Gastrocnemius medialis (tissue), 4 donors: ENCODE data around the gene DHRS3. TPM values are rescaled to one million over a fixed set of nuclear protein-coding genes. Genes with fewer than 3 reads are reported as not detected.
"Not testable (repeated sequence)": the region's sequence is repeated elsewhere in the genome, so short reads cannot be mapped to it uniquely, and the experiment has no call there.

Source experiments
- ATAC-seq, 2 donors: fragments of 150-250 bp; one replicate each; pipeline ENCODE4 v1.9.1; 2016
- DNase-seq, 2 donors: peaks; one replicate each; pipeline ENCODE4 v3.0.0-alpha.2; 2019
- H3K27ac ChIP-seq, 4 donors: fragments of 200-600 bp; sonication (generic); 1 replicate in 1 of 4; 2 replicates in 3 of 4; pipeline ENCODE4 v1.5.1; 2016 to 2018; ENCODE audit warnings: mild to moderate bottlenecking in 2 of 4, moderate library complexity in 1 of 4
- H3K27me3 ChIP-seq, 3 donors: fragments of 200-600 bp; sonication (generic) in 2 of 3; 1 replicate in 1 of 3; 2 replicates in 2 of 3; pipeline versions ENCODE4 v1.5.1 to v1.6.0; 2016 to 2019; ENCODE audit warnings: mild to moderate bottlenecking in 1 of 3, moderate library complexity in 1 of 3
- H3K36me3 ChIP-seq, 2 donors: fragments of 200-600 bp; sonication (generic) in 1 of 2; one replicate each; pipeline ENCODE4 v1.5.1; 2017 to 2018
- H3K4me1 ChIP-seq, 2 donors: fragments of 200-600 bp; sonication (generic) in 1 of 2; one replicate each; pipeline ENCODE4 v1.5.1; 2016 to 2017; ENCODE audit warnings: mild to moderate bottlenecking in 2 of 2
- H3K4me3 ChIP-seq, 4 donors: fragments of 200-600 bp; sonication (generic) in 3 of 4; 1 replicate in 1 of 4; 2 replicates in 3 of 4; pipeline ENCODE4 v1.5.1; 2016 to 2019; ENCODE audit warnings: mild to moderate bottlenecking in 2 of 4
- H3K9me3 ChIP-seq, 3 donors: fragments of 200-600 bp; sonication (generic) in 2 of 3; 1 replicate in 1 of 3; 2 replicates in 2 of 3; pipeline ENCODE4 v1.5.1; 2016 to 2019
- CTCF ChIP-seq, 5 experiments: fragments of 450-650 bp in 3 of 5; fragments of 200-600 bp in 2 of 5; sonication (generic) in 2 of 5; IDR thresholded peaks in 4 of 5; conservative IDR thresholded peaks in 1 of 5; 1 replicate in 4 of 5; 2 replicates in 1 of 5; pipeline ENCODE4 v1.5.1; 2016 to 2019; ENCODE audit warnings: antibody characterized with exemption in 5 of 5, mild to moderate bottlenecking in 3 of 5, moderate library complexity in 3 of 5
- POLR2A ChIP-seq, 2 donors: fragments of 450-650 bp; IDR thresholded peaks; one replicate each; pipeline ENCODE4 v1.6.1; 2017; ENCODE audit warnings: antibody characterized with exemption in 2 of 2, mild to moderate bottlenecking in 2 of 2, moderate library complexity in 2 of 2
- in situ Hi-C, 4 donors: fragments of 200-750 bp; cut with MboI; loops; one replicate each; pipeline versions ENCODE4 v1.15.0 to v1.8.0; 2017; ENCODE audit warnings: low sequenced_read_pairs in 4 of 4
- intact Hi-C: fragments of 100-400 bp; cut with DNase I; formaldehyde crosslinking; loops from one replicate; pipeline ENCODE4 v1.15.1; 2023; ENCODE audit warnings: low total_unique reads
- total RNA-seq, 4 donors: library from RNA; depleted of rRNA; stranded (reverse); fragments of >200 nt; gene quantifications; one replicate each; pipeline versions ENCODE4 v1.1.0 to v1.2.3, GENCODE V29; 2016

DHRS3 gene
- total RNA-seq, 4 donors from 2014 or later = 28.5 to 108 (median 67.0) TPM

- H3K9me3 ChIP-seq = no peaks in the 10 kb centered on the region
- TF ChIP-seq CTCF (IDR thresholded peaks at IDR 0.05 in 4 of 5, conservative IDR thresholded peaks at IDR 0.05 in 1 of 5) = no peak
- no peak for TF ChIP-seq POLR2A (IDR thresholded peaks at IDR 0.05)
- in situ Hi-C loops (loop anchor here in 1 of 4 donors (10.0 kb wide), 1 partner anchor 53 kb away; no protein-coding TSS in a partner anchor), intact Hi-C loops (loop anchor here (5.0 kb wide), 1 partner anchor 89 kb away; no protein-coding TSS in a partner anchor)
- ATAC-seq = no peak
- no peak overlapping the region for H3K4me3 ChIP-seq
- no peaks in the 10 kb centered on the region for H3K27me3 ChIP-seq
- no peaks in the 10 kb centered on the region for H3K36me3 ChIP-seq
- DNase-seq = peak in 1 of 2 donors; percentile 36
- peaks cover 13 to 21% of the 10 kb centered on the region in 2 donors for H3K4me1 ChIP-seq
- peak overlapping the region; percentile 55 to 83 (median 78) for H3K27ac ChIP-seq
These were observed 76.5 kb downstream of the DHRS3 start for GRCh38 chr1:12541274-12542137.

- intact Hi-C loops = loop anchor here (1.0 to 5.0 kb wide), 2 partner anchors 79 to 88 kb away; no protein-coding TSS in a partner anchor
These were observed 77.3 kb downstream of the DHRS3 start for GRCh38 chr1:12540580-12541273.

GRCh38 chr1:12539705-12540579 lies 78.1 kb downstream of the DHRS3 start:
- in situ Hi-C loops (loop anchor here in 1 of 4 donors (10.0 kb wide), 1 partner anchor 55 kb away; no protein-coding TSS in a partner anchor), intact Hi-C loops (loop anchor here (1.0 to 5.0 kb wide), 3 partner anchors 55 to 88 kb away; no protein-coding TSS in a partner anchor)
- Histone ChIP-seq H3K9me3 (no peaks in the 10 kb centered on the region), H3K27me3 (no peaks in the 10 kb centered on the region), H3K36me3 (no peaks in the 10 kb centered on the region), H3K4me3 (peak overlapping the region; percentile 22 to 40 (median 37)), H3K27ac (peak overlapping the region; percentile 75 to 83 (median 81)), H3K4me1 (peaks cover 13 to 18% of the 10 kb centered on the region in 2 donors)
- TF ChIP-seq CTCF (IDR thresholded peaks at IDR 0.05 in 4 of 5, conservative IDR thresholded peaks at IDR 0.05 in 1 of 5) (no peak), POLR2A (IDR thresholded peaks at IDR 0.05) (peak in 1 of 2 donors; percentile 12)
- peak; percentile 77 to 89 for DNase-seq
- peak; percentile 83 to 91 for ATAC-seq

More at GRCh38 chr1:12540580-12541273, 77.3 kb downstream of the DHRS3 start:
- DNase-seq (no peak), ATAC-seq (peak in 1 of 2 donors; percentile 6)
- peak overlapping the region; percentile 22 to 40 (median 37) for H3K4me3 ChIP-seq
- in situ Hi-C loops = loop anchor here in 1 of 4 donors (10.0 kb wide), 1 partner anchor 54 kb away; no protein-coding TSS in a partner anchor
- H3K9me3 ChIP-seq = no peaks in the 10 kb centered on the region
- H3K27ac ChIP-seq = peak overlapping the region; percentile 75 to 83 (median 81)
- no peaks in the 10 kb centered on the region for H3K27me3 ChIP-seq
- H3K36me3 ChIP-seq = no peaks in the 10 kb centered on the region
- TF ChIP-seq POLR2A (IDR thresholded peaks at IDR 0.05) = no peak
- TF ChIP-seq CTCF (IDR thresholded peaks at IDR 0.05 in 4 of 5, conservative IDR thresholded peaks at IDR 0.05 in 1 of 5) = no peak
- peaks cover 13 to 18% of the 10 kb centered on the region in 2 donors for H3K4me1 ChIP-seq

GRCh38 chr1:12539320-12539704 lies 78.7 kb downstream of the DHRS3 start:
- no peak overlapping the region for H3K4me3 ChIP-seq
- H3K27me3 ChIP-seq = no peaks in the 10 kb centered on the region
- peaks cover 13 to 18% of the 10 kb centered on the region in 2 donors for H3K4me1 ChIP-seq
- no peak for TF ChIP-seq POLR2A (IDR thresholded peaks at IDR 0.05)
- no peak for TF ChIP-seq CTCF (IDR thresholded peaks at IDR 0.05 in 4 of 5, conservative IDR thresholded peaks at IDR 0.05 in 1 of 5)
- peak overlapping the region; percentile 75 to 83 (median 81) for H3K27ac ChIP-seq
- in situ Hi-C loops = no loop called here
- no peak for DNase-seq
- no peak for ATAC-seq
- H3K36me3 ChIP-seq = no peaks in the 10 kb centered on the region
- no peaks in the 10 kb centered on the region for H3K9me3 ChIP-seq
- intact Hi-C loops = loop anchor here (2.0 kb wide), 1 partner anchor 55 kb away; no protein-coding TSS in a partner anchor

- ATAC-seq, H3K9me3 ChIP-seq, in situ Hi-C loops, H3K27me3 ChIP-seq, DNase-seq, H3K4me3 ChIP-seq, H3K27ac ChIP-seq, H3K36me3 ChIP-seq: not testable (repeated sequence)
- peaks cover 13 to 18% of the 10 kb centered on the region in 2 donors for H3K4me1 ChIP-seq
- intact Hi-C loops = loop anchor here (2.0 kb wide), 1 partner anchor 56 kb away; no protein-coding TSS in a partner anchor
These were observed 79.5 kb downstream of the DHRS3 start for GRCh38 chr1:12538536-12538935.
